Neuron (in vitro differentiated cells): ENCODE measurements around the gene TMEM100.

ENCODE experiments used
- H2AFZ ChIP-seq: one replicate; pipeline ENCODE4 v1.6.1; 2013; ENCODE audit warnings: low read depth, mild to moderate bottlenecking, inconsistent platforms, low read length, moderate library complexity
- H3K27me3 ChIP-seq: one replicate; pipeline ENCODE4 v1.6.1; 2013; ENCODE audit warnings: low read length; ENCODE audit not compliant: insufficient read depth
- H3K36me3 ChIP-seq: one replicate; pipeline ENCODE4 v1.6.1; 2013; ENCODE audit warnings: low read length; ENCODE audit not compliant: insufficient read depth
- H3K4me1 ChIP-seq: one replicate; pipeline ENCODE4 v1.6.1; 2013; ENCODE audit warnings: low read length; ENCODE audit not compliant: insufficient read depth
- H3K4me3 ChIP-seq: 2 replicates; pipeline ENCODE4 v1.5.1; 2013; ENCODE audit warnings: mild to moderate bottlenecking, low read length, moderate library complexity
- H3K9me3 ChIP-seq: one replicate; pipeline ENCODE4 v1.6.1; 2013; ENCODE audit warnings: low read length

Gene TMEM100

DNA sequence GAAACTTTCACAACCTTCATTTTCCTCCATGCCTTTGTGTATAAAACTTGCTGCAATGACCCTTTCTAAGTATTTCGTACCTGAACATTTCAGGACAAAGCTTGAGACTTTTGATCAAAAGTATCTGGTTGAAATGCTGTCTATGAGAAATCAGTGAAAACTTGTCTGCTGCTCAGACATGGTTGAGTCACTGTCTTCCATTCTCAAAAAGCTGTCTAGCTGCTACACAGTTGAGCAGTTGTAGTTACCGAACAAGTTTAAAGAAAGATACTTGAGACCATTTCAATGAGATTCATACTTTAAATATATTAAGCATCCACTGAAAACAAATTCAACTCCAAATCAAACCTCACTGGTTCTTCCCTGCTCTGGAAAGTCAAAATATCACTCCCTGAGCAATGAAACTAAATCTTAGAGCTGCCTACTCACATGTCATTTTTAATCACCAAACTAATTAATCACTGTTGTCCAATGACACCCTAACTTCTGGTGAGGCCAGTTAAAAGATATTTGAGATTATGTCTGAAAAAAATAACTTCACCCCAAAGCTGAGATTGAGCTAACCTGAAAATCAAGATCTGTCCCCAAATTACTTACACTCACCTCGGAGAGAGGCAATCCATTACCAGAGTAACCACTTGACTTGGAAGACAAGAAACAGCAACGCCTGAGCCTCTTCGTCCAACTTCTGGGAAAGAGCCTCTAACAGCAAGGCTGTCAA is 488 bp downstream of the TMEM100 start:
- Histone ChIP-seq H3K4me3 (peak overlapping the region; percentile 9), H3K9me3 (no peaks in the 10 kb centered on the region), H3K4me1 (peaks cover 15% of the 10 kb centered on the region), H3K27me3 (peaks cover 14% of the 10 kb centered on the region), H2AFZ (peak overlapping the region; percentile 51), H3K36me3 (no peaks in the 10 kb centered on the region)

DNA sequence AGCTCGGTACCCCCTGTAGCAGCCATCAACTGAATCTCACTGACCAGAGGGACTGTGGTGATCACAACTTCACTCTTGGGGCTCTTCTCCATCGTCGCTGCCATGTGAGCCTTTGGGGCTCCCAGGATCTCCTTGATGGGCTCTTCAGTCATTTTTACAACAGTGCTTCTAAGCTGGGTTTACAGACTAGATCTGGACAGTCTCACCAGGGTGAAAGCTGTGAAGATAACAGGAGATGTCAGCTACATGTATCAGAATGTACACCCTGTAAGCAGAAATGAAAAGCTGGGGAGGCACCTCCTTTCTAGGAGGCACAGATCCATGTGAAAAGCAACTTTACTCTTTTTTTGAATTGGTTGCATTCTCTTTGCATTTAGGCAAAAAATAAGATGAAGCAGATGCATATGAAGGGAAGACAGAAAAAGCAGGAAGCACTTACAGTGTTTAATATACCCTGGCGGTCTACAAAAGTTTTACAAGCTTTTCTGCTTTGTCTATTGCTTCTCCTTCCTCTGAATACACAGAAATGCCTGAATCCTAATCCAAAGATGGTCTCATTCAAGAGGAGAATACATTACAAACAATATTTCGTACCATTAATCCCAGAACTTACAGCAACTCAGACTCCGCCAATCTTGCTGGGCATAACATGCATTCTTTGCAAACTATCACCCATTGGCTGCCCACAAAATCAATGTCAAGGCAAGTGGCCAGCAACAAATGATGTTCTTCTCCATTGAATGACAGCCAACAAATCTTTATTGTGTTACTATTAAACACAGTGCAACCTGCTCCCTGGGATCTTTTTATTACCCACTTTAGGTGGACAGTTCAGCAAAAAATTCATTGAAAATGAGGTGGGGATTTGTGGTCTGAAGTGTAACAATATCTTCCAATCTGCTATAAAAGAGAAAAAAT is 1.5 kb downstream of the TMEM100 start:
- Histone ChIP-seq H3K4me3 (no peak overlapping the region), H2AFZ (no peak overlapping the region), H3K4me1 (peaks cover 15% of the 10 kb centered on the region), H3K9me3 (no peaks in the 10 kb centered on the region), H3K27me3 (peaks cover 6% of the 10 kb centered on the region), H3K36me3 (no peaks in the 10 kb centered on the region)

DNA sequence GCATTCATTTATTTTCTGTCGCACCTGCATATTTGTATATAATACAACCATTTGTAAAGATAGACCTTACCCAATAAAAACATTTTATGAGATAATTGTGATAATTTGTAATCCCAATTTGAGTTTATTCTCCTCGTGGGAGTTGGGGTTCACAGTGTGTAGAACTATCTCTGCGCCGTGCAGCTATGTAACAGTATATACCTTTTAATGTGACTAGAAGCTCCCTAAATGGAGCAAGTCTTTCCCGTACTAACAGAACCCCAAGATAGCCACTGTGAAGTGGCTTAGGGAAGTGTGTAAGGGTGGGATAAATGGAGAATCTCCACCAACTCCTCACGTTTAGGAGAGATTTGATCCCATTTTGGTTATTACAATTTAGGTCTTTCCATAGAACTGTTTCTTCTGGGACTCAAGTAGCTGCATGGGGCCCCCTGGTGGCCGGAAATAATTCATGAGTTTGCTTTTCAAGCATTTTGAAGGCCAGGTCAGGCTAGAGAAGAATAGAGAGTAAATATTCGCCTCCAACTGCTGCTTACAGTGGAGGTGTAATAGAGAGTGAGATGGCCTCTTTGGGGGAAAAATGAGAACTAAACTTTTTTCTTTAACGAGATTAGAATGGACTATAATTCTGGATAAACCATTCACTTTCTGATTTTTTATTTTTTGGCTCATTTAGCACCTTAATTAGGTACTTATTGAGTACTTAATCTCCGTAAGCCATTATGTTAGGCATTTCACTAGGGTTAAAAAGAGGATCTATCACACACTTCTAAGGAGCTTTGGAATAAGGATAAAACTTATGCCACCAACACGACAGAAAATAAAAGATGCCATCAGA is 4.5 kb downstream of the TMEM100 start:
- peaks cover 9% of the 10 kb centered on the region for H3K4me1 ChIP-seq
- no peak overlapping the region for H2AFZ ChIP-seq
- no peak overlapping the region for H3K4me3 ChIP-seq
- no peaks in the 10 kb centered on the region for H3K9me3 ChIP-seq
- H3K27me3 ChIP-seq, result no peaks in the 10 kb centered on the region
- no peaks in the 10 kb centered on the region for H3K36me3 ChIP-seq

DNA sequence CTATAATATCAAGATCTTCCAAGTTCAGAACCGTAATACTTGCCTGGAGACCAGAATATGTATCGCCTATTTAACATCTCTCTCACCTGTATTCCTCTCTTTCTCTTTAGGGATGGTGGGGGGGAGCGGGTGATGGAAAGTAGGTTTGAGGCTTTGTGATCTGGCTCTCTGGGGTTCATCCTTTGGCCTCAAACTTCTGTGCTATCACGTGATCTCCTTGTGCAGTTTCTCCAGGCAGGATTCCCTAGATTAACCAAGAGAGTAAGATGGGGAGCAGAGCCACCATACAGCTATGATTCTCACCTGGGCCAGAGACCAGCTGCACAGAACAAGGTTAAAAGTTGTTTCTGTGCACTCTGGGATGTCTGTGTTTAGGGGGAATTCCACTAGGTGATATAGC is 5.2 kb downstream of the TMEM100 start:
- no peaks in the 10 kb centered on the region for H3K27me3 ChIP-seq
- no peak overlapping the region for H3K4me3 ChIP-seq
- H3K4me1 ChIP-seq, result peaks cover 2% of the 10 kb centered on the region
- no peaks in the 10 kb centered on the region for H3K36me3 ChIP-seq
- no peak overlapping the region for H2AFZ ChIP-seq
- no peaks in the 10 kb centered on the region for H3K9me3 ChIP-seq

DNA sequence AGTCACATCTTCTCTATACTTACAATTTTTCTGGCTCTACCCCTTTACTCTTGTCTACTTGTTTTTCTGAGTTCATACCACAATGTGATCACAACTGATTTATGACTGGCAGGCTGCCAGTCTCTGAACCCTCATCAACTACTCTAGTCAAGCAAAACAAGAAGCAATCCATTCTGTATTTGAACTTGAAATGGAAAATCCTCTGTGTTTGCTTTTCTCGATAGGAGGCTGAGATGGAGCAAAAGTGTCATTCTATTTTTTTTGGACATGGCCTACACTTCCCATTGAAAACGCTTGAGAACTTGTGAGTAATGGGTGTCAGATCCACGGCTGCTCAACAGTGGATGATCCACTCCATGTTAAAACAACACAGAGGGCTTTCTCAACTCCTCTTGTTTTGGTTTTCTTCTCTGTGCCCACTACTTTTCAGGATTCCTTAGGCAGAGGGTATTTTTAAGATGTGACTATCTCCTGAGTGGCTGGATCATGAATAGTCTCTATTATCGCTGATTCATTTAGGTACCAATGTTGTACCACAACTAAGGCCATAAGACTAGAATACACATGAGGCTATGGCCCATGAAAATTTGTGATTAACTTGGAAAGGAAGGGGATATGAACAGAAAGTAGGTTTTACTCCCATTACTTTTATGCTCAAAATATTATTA is 11.7 kb downstream of the TMEM100 start:
- Histone ChIP-seq H3K27me3 (no peaks in the 10 kb centered on the region), H3K36me3 (no peaks in the 10 kb centered on the region), H3K9me3 (no peaks in the 10 kb centered on the region)

DNA sequence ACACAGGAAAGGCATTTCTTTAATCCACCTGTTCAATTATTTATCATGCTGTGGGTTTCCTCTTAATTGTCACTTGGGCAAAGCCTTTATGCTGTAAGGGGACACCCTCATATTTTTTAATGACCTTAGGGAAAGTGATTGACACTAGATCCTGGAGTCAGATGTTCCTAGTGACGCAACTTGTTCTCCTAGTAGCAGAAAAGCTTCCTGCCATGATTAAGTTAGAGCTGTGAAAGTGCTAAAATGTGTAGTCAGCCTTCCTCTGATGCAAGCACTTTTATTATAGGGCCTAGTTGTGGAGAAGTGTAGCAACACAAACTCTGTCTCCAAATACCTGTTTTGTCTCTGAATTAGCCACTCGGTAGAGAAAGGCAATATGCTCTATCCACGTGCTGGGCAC is 12.3 kb downstream of the TMEM100 start:
- Histone ChIP-seq H3K4me3 (no peak overlapping the region), H3K36me3 (no peaks in the 10 kb centered on the region), H3K27me3 (no peaks in the 10 kb centered on the region), H2AFZ (no peak overlapping the region), H3K4me1 (no peaks in the 10 kb centered on the region), H3K9me3 (no peaks in the 10 kb centered on the region)

More for the DNA sequence above, 11.7 kb downstream of the TMEM100 start:
- no peak overlapping the region for H2AFZ ChIP-seq
- H3K4me1 ChIP-seq, result no peaks in the 10 kb centered on the region
- H3K4me3 ChIP-seq, result no peak overlapping the region

DNA sequence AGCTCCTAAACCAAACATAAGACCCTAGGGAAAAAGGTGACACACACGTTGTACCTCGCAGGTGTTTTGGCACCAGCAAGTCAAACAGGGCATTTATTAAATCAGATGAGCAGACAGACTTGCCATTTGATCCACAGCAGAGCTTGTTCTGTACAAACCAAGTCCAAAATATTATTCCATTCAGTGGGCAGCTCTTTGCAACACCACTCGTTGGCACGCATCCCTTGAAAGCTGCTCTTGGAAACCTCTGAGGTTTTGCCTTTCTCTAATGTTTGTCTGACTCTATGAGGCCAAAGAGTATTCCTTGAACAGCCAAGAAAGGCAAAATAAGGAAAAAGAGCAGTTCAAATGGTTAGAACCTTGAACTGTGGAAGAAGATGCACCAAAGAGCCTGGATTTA is 12.7 kb downstream of the TMEM100 start:
- H3K4me3 ChIP-seq, result no peak overlapping the region
- H3K9me3 ChIP-seq, result no peaks in the 10 kb centered on the region
- no peaks in the 10 kb centered on the region for H3K36me3 ChIP-seq
- H2AFZ ChIP-seq, result no peak overlapping the region
- H3K4me1 ChIP-seq, result no peaks in the 10 kb centered on the region
- no peaks in the 10 kb centered on the region for H3K27me3 ChIP-seq

DNA sequence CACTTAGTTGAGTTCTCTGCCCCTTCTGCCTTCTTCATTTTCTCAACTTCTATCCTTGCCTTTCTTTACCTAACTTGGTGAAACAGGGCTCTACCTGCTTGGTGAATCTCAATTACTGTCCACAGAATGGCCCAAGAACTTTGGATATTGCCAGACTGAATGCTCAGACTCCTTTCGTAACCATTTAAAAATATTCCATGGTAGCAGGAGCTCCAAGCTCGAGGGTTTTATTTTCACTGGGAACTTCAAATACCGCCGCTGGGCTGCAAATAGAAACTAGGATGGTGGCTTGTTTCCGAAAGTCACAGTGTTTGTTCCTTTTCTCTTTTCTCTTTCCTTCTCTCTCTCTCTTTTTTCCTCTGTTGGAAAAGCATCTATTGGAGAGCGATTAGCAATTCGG is 13.2 kb downstream of the TMEM100 start:
- no peaks in the 10 kb centered on the region for H3K36me3 ChIP-seq
- no peak overlapping the region for H2AFZ ChIP-seq
- no peaks in the 10 kb centered on the region for H3K9me3 ChIP-seq
- no peaks in the 10 kb centered on the region for H3K27me3 ChIP-seq
- no peaks in the 10 kb centered on the region for H3K4me1 ChIP-seq
- no peak overlapping the region for H3K4me3 ChIP-seq

DNA sequence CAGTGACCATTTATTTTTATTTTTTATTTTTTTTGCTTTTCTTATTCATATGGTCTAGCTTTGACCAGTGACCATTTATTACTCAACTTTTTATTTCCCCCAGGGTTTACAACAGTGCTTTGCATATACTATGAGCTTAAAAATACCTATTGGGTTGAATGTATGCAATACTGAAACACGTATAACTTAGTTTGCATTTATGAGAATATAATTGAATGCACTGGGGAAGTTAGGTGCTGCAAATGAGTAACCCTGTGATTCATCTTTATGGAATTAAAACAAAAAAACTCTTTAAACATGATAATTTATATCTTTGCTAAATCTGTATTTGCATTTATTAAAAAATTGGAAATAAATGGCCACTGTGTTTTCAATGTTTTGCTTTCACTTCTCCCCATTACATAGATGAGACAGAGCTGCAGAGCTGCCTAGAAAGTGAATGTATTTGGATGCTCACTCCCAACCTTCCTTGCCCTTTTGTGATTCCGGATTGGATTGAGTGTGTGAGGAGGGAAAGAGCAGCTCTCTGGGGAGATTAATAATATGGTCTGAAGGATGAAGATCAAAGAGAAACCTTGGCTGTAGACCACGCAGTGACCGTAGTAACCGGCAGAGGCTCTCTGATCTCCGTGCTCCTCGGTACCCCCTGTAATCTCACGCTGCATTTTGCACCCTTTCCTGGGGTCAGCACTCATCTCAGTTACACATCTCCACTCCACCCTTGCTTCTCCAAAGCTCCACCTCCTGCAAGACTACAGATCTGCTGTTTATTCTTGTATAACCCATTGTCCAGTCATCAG is 14.3 kb downstream of the TMEM100 start:
- no peaks in the 10 kb centered on the region for H3K4me1 ChIP-seq
- no peaks in the 10 kb centered on the region for H3K27me3 ChIP-seq
- no peak overlapping the region for H3K4me3 ChIP-seq
- H2AFZ ChIP-seq, result no peak overlapping the region
- no peaks in the 10 kb centered on the region for H3K9me3 ChIP-seq
- no peaks in the 10 kb centered on the region for H3K36me3 ChIP-seq

DNA sequence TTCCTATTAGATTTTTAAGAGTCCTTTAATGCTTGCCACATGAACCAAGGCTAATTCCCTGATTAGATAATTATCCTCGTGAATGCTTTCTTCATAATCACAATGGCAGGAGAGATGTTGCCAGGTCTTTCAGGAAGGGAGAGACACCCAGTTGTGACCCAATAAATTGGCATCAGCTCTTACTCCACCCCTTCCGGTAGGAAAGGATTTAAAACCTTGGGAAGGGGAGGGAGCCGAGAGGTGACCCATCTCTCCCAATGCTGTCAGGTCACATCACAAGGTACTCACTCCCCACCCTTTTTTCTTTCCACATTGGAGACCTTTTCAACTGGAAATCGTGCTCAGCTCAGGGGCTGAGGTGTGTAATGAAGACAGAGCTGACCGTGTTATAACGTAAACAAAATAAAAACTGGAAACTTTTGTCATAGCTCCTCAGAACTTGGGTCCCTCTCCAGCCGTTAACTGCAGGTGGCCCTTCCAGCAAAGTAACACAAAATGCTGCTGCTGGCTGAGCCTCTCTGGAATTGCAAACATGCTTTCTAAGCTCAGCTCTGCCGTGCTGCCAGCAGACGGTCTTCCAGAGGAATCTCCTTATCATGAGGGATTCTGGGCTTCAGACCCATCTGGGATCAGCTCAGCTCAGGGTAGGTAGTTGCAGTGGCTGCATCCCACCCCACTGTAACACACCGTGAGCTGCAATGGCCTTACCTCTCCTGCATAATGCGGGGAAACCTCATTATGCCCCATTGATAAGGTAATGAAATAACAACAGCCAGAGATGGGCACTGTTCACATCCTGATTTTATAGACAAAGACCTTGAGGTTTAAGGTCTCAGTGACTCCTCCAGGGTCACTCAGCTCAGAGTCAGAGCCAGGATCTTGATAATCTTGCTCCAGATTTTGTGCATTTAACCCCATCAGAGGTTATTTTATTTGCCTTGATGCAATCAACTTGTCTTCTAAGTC is 15.6 kb downstream of the TMEM100 start:
- H3K4me1 ChIP-seq, result no peaks in the 10 kb centered on the region
- H3K27me3 ChIP-seq, result no peaks in the 10 kb centered on the region
- no peaks in the 10 kb centered on the region for H3K9me3 ChIP-seq
- no peak overlapping the region for H2AFZ ChIP-seq
- no peaks in the 10 kb centered on the region for H3K36me3 ChIP-seq
- H3K4me3 ChIP-seq, result no peak overlapping the region

DNA sequence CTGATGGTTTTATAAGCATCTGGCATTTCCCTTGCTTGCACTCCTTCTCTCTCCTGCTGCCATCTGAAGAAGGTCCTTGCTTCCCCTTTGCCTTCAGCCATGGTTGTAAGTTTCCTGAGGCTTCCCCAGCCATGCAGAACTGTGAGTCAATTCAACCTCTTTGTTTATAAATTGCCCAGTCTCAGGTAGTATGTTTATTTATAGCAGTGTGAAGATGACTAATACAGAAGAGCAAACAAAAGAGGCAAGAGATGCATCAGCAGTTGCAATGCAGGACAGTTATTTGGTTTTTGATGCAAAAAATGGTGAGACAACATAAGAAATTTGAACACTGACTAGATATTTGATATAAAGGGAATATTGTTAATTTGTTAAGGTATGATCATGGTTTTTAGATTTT is 16.8 kb downstream of the TMEM100 start:
- no peaks in the 10 kb centered on the region for H3K36me3 ChIP-seq
- H3K27me3 ChIP-seq, result no peaks in the 10 kb centered on the region
- H3K9me3 ChIP-seq, result no peaks in the 10 kb centered on the region
- H2AFZ ChIP-seq, result no peak overlapping the region
- no peaks in the 10 kb centered on the region for H3K4me1 ChIP-seq
- H3K4me3 ChIP-seq, result no peak overlapping the region
